HG03039 (cell line): ENCODE results near the gene SIRPA.

Experiments
- ATAC-seq: cut with Tn5 transposase; IDR thresholded peaks from one replicate; pipeline ENCODE4 v1.9.1; 2021; ENCODE audit warnings: mild to moderate bottlenecking, moderate library complexity; ENCODE audit not compliant: unreplicated experiment

SIRPA gene

DNA sequence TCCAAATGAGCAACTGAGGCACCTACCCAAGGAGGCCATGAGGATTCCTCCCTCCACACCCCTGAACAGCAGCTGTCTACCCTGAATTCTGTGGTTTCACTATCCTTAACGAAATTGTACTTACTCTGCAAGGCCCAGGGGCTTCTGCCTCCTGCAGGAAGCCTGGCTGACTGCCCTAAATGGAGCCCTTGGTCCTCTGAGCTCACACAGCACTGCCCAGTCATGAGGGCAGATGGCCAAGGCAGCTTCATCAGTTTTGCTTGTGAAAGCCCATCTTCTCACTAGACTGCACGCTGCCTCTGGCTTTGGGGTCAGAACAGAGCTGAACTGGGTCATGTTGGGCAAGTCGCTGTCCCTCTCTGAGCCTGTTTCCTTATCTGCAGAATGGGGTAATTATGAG lies 26.4 kb upstream of the SIRPA start:
- ATAC-seq, result no peak

GRCh38 chr20:1870323-1870722 lies 24.9 kb upstream of the SIRPA start:
- no peak for ATAC-seq

DNA sequence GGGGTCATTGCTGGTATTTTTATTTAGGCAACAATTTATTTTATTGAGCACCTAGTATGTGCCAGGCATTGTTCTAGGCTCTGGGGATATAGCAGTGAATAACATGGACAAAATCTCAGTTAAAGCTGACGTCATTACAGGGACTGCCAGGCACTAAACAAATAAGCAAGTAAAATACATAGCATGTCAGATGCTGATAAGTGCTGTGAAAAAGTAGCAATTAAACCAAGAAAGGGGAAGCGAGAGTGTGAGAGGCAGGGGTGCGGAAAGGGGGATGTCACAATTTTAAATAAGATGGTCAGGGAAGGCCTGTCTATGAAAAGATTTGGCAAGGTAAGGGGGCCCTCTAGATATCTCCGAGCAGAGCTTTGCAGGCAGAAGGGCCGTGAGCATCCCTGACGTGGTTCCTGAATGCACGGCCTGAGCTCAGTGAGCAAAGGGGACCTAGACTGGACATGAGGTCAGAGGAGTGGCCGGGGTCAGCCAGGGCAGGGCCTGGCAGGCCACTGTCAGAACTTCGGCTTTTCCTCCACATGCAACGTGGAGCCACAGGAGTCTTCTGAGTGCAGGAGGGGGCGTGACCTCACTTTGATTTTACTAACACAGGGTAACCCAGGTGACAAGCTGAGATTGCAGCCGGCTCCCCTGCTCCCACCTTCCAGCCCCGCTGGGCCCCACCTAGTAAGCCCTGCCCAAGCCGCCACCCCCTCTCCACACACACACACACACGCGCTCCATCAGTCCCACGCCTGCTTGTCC lies 24.2 kb upstream of the SIRPA start:
- peak; percentile 45 for ATAC-seq

DNA sequence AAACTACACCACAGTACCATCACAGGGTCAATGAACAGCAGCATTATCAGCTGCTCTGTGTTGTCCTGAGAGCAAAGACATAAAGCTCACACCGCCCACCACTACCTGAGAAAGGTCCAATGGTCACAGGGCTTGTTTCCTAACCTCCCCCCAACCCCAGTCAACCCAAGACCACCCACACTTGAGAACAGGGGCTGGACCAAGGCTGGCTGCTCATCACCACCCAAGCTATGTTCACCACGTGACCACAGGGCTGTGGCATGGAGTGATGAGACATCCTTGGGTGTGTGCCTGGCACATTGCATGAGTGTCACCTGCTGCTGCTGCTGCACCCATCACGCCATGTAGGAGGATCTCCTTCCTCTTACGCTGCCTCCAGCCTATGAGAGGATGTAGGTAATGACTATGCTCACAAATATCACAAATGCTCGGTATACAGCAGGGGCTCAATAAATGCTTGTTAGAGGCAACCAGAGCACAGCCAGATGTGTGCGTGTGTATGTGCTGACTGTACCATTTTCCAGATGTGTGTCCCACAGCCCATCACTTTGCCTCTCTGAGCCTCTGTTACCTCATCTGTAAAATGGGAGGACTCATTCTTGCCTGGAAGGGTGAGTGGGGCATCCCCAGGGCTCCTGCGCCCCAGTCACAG lies 23.3 kb upstream of the SIRPA start:
- no peak for ATAC-seq

DNA sequence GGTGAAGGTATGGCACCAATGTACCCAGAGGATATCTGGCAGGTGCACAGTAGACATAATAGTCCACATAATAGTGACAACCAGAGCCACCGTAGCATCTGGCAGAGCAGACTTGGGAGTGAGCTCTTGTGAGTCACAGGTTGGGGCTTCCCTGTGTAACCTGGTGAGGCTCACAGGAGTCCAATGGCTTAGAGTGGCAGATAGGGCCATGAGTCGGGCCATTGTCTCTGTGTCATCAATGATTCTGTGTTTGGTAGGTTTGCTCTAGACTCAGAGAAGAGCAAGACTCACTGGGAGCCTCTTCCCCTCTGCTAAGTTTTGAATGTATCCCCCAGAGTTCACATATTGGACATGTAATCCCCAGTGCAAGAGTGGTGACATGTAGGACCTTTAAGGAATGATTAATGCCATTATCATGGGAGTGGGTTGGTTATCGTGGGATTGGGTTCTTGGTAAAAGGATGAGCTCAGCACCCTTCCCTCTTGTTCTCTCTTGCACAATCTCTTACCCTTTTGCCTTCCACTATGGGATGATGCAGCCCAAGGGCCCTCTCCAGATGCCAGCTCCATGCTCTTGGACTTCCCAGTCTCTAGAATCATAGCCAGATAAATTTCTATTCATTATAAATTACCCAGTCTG lies 22.6 kb upstream of the SIRPA start:
- ATAC-seq, result no peak

DNA sequence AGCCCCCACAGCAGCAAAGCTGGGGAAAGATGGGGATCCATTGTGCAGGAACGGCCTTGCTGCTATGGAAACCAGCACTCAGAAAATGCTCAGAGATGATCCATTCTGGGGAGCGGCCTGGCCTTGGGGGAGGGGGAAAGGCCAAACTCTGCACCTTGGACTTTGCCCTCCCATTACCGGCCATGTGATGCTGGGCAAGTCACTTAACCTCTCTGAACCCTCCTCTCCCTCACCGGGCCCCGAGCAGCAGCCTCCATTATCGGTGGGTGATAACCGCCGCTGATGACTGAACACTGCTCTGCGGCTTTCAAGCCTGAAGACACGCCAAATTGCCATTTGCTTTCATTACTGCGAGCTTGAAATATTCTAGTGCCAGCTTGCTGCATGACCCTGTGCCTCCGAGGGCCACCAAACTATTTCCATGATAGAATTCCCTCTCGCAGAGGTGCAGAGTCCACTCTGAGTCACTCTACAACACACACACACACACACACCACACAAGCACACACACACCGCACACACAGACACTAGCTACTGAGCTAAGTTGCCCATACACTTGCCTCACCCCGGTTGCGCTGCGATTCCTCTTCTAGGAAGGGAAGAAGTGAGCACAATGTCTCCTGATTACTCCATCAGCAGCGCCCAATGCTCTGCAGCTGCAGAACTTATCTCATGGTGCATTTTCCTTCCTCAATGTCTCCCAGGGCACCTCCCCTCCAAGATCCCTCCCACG lies 20.6 kb upstream of the SIRPA start:
- no peak for ATAC-seq

GRCh38 chr20:1875183-1875554 lies 20.0 kb upstream of the SIRPA start:
- ATAC-seq, result no peak

- no peak for ATAC-seq
Observed at GRCh38 chr20:1875762-1876161, 19.4 kb upstream of the SIRPA start.

DNA sequence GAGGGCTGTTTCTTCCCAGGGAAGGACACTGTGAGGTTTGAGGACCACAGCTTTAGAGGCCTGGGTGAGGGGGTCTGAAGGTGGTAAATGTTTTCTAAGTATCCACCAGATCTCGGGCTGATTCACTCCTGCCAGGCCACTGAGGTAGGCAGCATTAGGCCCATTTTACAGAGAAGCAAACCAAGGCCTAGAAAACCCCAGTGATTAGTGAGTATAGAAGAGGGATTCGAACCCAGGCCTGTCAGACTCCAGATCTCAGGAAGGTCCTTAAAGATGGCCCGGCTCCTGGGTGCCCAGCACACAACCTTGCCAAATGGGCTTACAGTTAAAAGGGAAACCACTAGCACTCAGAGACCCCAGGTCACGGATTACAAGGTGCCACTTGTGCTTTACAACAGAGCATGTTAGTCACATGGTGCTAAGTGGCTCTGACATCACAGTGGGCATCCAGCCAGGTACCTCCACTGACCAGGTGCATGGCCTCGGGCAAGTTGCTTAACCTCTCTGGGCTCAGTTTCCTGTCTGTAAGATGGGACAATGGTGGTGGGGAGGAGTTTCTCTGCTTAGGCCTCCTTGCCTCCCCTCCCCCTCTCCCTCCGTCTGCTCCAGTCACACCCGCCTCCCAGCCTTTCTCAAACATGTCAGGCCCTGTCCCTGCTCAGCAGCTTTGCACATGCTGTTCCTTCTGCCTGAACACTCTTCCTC lies 18.8 kb upstream of the SIRPA start:
- no peak for ATAC-seq

- no peak for ATAC-seq
Observed at GRCh38 chr20:1876975-1877608, 18.1 kb upstream of the SIRPA start.

DNA sequence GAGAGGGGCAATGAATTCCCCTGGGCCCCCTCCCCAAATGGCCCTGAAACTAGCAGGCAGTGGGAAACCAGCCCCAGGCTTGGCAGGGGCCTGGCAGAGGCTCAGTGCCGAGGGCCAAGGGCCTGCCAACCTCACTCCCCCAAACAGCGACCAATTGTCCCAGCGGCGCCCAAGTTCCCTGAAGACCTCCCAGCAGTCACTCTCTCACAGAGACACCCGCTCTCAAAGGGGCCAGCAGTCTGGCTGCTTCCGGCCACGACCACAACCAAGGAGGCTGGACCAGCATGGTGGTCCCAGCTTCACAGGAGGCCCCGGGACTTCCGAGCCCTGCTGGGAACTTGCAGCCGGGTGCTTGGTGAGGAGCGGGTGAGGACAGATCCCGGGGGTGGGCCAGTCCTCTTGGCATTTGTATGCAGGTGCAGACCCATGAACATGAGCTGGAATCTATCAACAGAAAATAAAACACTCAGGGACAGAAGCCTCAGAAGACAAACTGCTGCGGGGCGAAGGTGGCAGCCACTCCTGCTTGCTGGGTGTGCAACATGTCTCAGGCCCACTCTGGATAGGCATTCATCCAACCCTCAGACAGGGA lies 17.5 kb upstream of the SIRPA start:
- no peak for ATAC-seq

DNA sequence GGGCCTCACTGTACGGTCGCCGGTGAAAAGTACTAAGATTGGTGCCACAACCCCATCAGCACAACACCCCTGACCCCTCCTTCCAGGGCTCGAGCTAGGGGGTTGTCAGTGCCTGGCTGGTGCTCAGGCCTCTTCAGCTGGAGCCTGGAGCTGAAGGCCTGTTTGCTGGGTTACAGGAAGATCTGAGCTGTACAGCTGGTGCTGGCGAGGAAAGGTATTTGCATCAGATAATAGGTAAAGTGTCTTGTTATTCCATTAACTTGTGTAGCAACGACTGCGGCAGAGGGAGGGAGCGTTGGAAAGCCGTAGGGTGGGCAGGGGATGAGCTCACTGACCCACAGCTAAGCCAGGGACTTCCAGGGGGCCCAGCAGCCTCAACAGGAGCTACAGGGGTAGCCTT lies 15.8 kb upstream of the SIRPA start:
- no peak for ATAC-seq

GRCh38 chr20:1879934-1880333 lies 15.3 kb upstream of the SIRPA start:
- ATAC-seq, result no peak

- ATAC-seq, result no peak
Observed at GRCh38 chr20:1880529-1881239, 14.5 kb upstream of the SIRPA start.

GRCh38 chr20:1881240-1881835 lies 13.9 kb upstream of the SIRPA start:
- ATAC-seq, result no peak

DNA sequence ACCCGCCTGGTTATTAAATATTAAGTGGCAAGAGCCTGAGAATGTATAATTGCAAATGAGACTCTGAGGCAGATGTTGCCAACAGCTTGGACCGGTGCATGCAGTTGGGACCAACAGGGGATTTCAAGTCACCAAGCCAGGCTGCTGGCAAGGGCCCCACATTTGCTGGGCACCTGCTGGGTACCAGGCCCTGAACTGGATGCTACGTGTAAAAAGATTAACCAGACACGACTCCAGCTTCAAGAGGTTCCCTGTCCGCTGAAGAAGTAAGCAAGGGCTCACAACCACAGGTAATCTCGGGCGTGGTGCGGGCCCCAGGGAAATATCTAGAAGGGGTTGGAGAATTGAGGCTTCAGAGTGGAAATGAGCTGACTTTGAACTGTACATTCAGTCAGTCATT lies 13.2 kb upstream of the SIRPA start:
- ATAC-seq, result no peak

DNA sequence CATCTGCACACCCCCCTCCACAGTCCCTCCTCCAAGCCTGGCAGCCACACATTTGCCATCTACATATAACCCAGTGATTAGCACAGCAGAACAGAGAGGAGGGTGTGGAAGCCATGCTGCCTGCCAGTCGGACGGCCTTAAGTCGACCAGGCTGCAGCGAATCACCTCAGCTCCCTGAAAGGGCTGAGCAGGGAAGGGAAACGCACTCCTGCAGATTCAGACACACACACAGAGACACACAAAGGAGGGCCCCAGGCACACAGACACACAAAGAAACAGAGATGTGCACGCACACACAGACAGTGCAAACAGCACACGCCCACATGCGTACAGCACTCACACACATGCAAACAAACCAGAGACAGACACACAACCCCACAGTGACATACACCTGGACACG lies 11.2 kb upstream of the SIRPA start:
- no peak for ATAC-seq

DNA sequence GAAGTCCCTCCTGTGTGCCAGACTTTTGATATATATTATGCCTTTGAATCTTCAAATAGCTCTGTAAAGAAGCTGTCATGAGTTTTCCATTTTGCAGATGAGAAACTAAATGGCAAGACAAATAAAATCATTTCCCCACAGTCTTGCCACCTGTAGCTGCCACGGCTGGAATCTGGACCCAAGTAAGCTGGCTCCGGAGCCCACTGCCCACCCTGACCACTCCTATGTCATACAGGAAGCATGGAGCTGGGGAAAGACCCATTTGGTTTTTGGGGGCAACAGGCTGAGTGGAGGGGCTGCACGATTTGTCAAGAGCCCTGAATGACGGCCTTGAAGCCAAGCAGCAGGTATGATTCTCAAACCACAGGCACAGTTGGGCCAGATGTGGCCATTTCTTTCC lies 10.0 kb upstream of the SIRPA start:
- ATAC-seq, result no peak
